GM12878 (cell line): ENCODE measurements around the gene GJD2. TPM values are rescaled to one million over a fixed set of nuclear protein-coding genes. Genes with fewer than 3 reads are reported as not detected.

Experiments used
- ATAC-seq: fragments of 200-7000 bp; cut with Tn5 transposase; 3 replicates; pipeline ENCODE4 v1.9.1; 2020; ENCODE audit warnings: mild to moderate bottlenecking, moderate library complexity
- BruUV-seq: library from RNA; stranded (reverse); fragments of 400-500 nt; replicated peaks from 2 replicates; lab custom pipeline; 2021; lab: Mats Ljungman, UMichigan
- CTCF ChIA-PET: fragments of 300-600 bp; sonication (Branson Sonifier 250); formaldehyde crosslinking; extraction: SDS; loops from one replicate; lab custom pipeline; 2021; ENCODE audit warnings: inconsistent platforms; lab: Yijun Ruan, JAX
- POLR2A ChIA-PET: fragments of 350-600 bp; formaldehyde crosslinking; extraction: SDS; loops from one replicate; lab custom pipeline; 2021; ENCODE audit warnings: inconsistent platforms; lab: Charles Lee
- RAD21 ChIA-PET: fragments of 300-600 bp; sonication (Branson Sonifier 250); formaldehyde crosslinking; loops from one replicate; lab custom pipeline; 2023; ENCODE audit warnings: antibody characterized with exemption; ENCODE audit not compliant: unreplicated experiment; lab: Charles Lee
- SMC1A ChIA-PET: fragments of 300-600 bp; sonication (Branson Sonifier 250); formaldehyde crosslinking; loops from one replicate; lab custom pipeline; 2023; ENCODE audit not compliant: unreplicated experiment, uncharacterized antibody; lab: Charles Lee
- DNase-seq: peaks from one replicate; pipeline ENCODE4 v3.0.0-alpha.2; 2011; ENCODE audit warnings: low read depth, low spot score
- FAIRE-seq: peaks from 3 replicates; lab custom pipeline; 2011; peaks lifted over from hg19 to GRCh38; lab: Jason Lieb, UNC
- H2AFZ ChIP-seq: 2 replicates; pipeline ENCODE4 v1.6.0; 2011; ENCODE audit warnings: low read depth, low read length, control low read depth; ENCODE audit not compliant: control insufficient read depth
- H3K27ac ChIP-seq: 2 replicates; pipeline ENCODE4 v1.5.1; 2011; ENCODE audit warnings: control low read depth; ENCODE audit not compliant: control insufficient read depth, insufficient read depth
- H3K27me3 ChIP-seq, 2 experiments: replicated peaks in 1 of 2; 2 replicates each; pipeline versions ENCODE4 v1.6.0 to v1.6.1; 2011; ENCODE audit warnings: low read length in 1 of 2; ENCODE audit not compliant: control insufficient read depth in 2 of 2, insufficient read depth in 2 of 2
- H3K36me3 ChIP-seq, 2 experiments: 2 replicates each; pipeline ENCODE4 v1.5.1; 2011; ENCODE audit warnings: low read length in 1 of 2; ENCODE audit not compliant: control insufficient read depth in 2 of 2, insufficient read depth in 2 of 2
- H3K4me1 ChIP-seq: 2 replicates; pipeline ENCODE4 v1.6.1; 2011; ENCODE audit warnings: mild to moderate bottlenecking, low read length, moderate library complexity, mixed read lengths; ENCODE audit not compliant: control insufficient read depth, insufficient read depth
- H3K4me2 ChIP-seq: 2 replicates; pipeline ENCODE4 v1.6.0; 2011; ENCODE audit warnings: control low read depth; ENCODE audit not compliant: control insufficient read depth, insufficient read depth
- H3K4me3 ChIP-seq: fragments of 200-600 bp; sonication (generic); 2 replicates; pipeline ENCODE4 v1.5.1; 2016
- H3K79me2 ChIP-seq: 2 replicates; pipeline ENCODE4 v1.6.0; 2011; ENCODE audit warnings: low read length; ENCODE audit not compliant: control insufficient read depth, insufficient read depth
- H3K9ac ChIP-seq: 2 replicates; pipeline ENCODE4 v1.8.0; 2011; ENCODE audit warnings: low read length, control low read depth, mixed read lengths; ENCODE audit not compliant: control insufficient read depth, insufficient read depth
- H3K9me3 ChIP-seq: replicated peaks from 3 replicates; pipeline ENCODE4 v1.5.1; 2011; ENCODE audit warnings: mild to moderate bottlenecking, low read length; ENCODE audit not compliant: control insufficient read depth, insufficient read depth
- H4K20me1 ChIP-seq: 2 replicates; pipeline ENCODE4 v1.6.0; 2011; ENCODE audit not compliant: control insufficient read depth, insufficient read depth
- ATF7 ChIP-seq: fragments of 450-650 bp; IDR thresholded peaks from 2 replicates; pipeline ENCODE4 v1.6.1; 2016; ENCODE audit warnings: low read depth, mild to moderate bottlenecking
- BRCA1 ChIP-seq: IDR thresholded peaks from 2 replicates; pipeline ENCODE4 v1.6.1; 2011; ENCODE audit warnings: low read depth, low read length, improper control_type of control experiment
- CEBPB ChIP-seq, 2 experiments: fragments of 150-350 bp in 1 of 2; IDR thresholded peaks; 2 replicates each; pipeline ENCODE4 v1.6.1; 2012 to 2014; ENCODE audit warnings: low read depth in 2 of 2, low read length in 2 of 2, borderline replicate concordance in 1 of 2, inconsistent platforms in 1 of 2
- ETV6 ChIP-seq, 2 experiments: fragments of 450-650 bp in 1 of 2; IDR thresholded peaks in 1 of 2; conservative IDR thresholded peaks in 1 of 2; 2 replicates each; pipeline ENCODE4 v1.6.1; 2014; ENCODE audit warnings: antibody characterized with exemption in 1 of 2, borderline replicate concordance in 1 of 2, low read depth in 1 of 2, mild to moderate bottlenecking in 1 of 2, moderate library complexity in 1 of 2
- FOS ChIP-seq: IDR thresholded peaks from 3 replicates; pipeline ENCODE4 v1.6.1; 2011; ENCODE audit warnings: borderline replicate concordance; ENCODE audit not compliant: insufficient read length; ENCODE audit errors: extremely low read depth
- HDAC2 ChIP-seq: fragments of 200-600 bp; sonication (generic); IDR thresholded peaks from 2 replicates; pipeline ENCODE4 v1.6.1; 2017
- MLLT1 ChIP-seq: fragments of 450-650 bp; IDR thresholded peaks from 2 replicates; pipeline ENCODE4 v1.6.1; 2016; ENCODE audit warnings: mild to moderate bottlenecking
- NR2C2 ChIP-seq: IDR thresholded peaks from 2 replicates; pipeline ENCODE4 v1.6.1; 2011; ENCODE audit warnings: borderline replicate concordance, low read depth; ENCODE audit not compliant: control insufficient read depth, insufficient read length
- PBX3 ChIP-seq: IDR thresholded peaks from 2 replicates; pipeline ENCODE4 v1.6.1; 2011; ENCODE audit warnings: mild to moderate bottlenecking, low read depth, low read length, moderate library complexity; ENCODE audit not compliant: insufficient replicate concordance
- RAD21 ChIP-seq: IDR thresholded peaks from 2 replicates; pipeline ENCODE4 v1.6.1; 2011; ENCODE audit warnings: mild to moderate bottlenecking, low read depth, low read length, moderate library complexity; ENCODE audit not compliant: insufficient read depth
- RAD51 ChIP-seq: fragments of 450-650 bp; IDR thresholded peaks from 2 replicates; pipeline ENCODE4 v1.6.1; 2016; ENCODE audit warnings: moderate library complexity, mild to moderate bottlenecking, inconsistent platforms
- SMAD1 ChIP-seq: fragments of 450-650 bp; IDR thresholded peaks from 2 replicates; pipeline ENCODE4 v1.6.1; 2018; ENCODE audit warnings: mild to moderate bottlenecking, low read depth; ENCODE audit not compliant: partially characterized antibody
- TBL1XR1 ChIP-seq: IDR thresholded peaks from 2 replicates; pipeline ENCODE4 v1.6.1; 2012; ENCODE audit warnings: low read depth, low read length, improper control_type of control experiment
- ZNF384 ChIP-seq: IDR thresholded peaks from 2 replicates; pipeline ENCODE4 v1.6.1; 2012; ENCODE audit warnings: low read depth, mild to moderate bottlenecking, low read length, improper control_type of control experiment, borderline replicate concordance
- ZZZ3 ChIP-seq: IDR thresholded peaks from 2 replicates; pipeline ENCODE4 v1.6.1; 2011; ENCODE audit warnings: low read depth; ENCODE audit not compliant: control insufficient read depth, insufficient read length
- WGBS: methylation state at CpG from one replicate; pipeline ENCODE4 v1.1.6; 2016; ENCODE audit warnings: low lambda C conversion rate; ENCODE audit not compliant: insufficient replicate concordance, insufficient coverage; ENCODE audit errors: missing lambda C conversion rate; 5-methylcytosine and 5-hydroxymethylcytosine counted together
- in situ Hi-C: fragments of 300-500 bp; cut with MboI; formaldehyde crosslinking; loops from 9 replicates; pipeline ENCODE4 v1.14.3; 2018; ENCODE audit warnings: mixed read lengths
- intact Hi-C: fragments of 100-400 bp; cut with micrococcal nuclease; formaldehyde crosslinking; loops from one replicate; pipeline ENCODE4 v1.14.2; 2022; ENCODE audit not compliant: unreplicated experiment
- polyA plus RNA-seq, 11 experiments: library from polyadenylated mRNA; depleted of rRNA in 4 of 11; unstranded in 6 of 11; stranded (reverse) in 5 of 11; fragments of >200 nt; fragmentation: Nextera tagmentation in 4 of 11; fragmentation: Illumina TruSeq in 1 of 11; extraction: Ambion mirVana in 4 of 11; extraction: Trizol in 1 of 11; gene quantifications; 1 replicate in 1 of 11; 2 replicates in 10 of 11; pipeline versions ENCODE4 v1.2.1 to v1.2.3, GENCODE V29; 2011 to 2016; ENCODE audit warnings: inconsistent platforms in 2 of 11, missing spikeins in 2 of 11, low read depth in 1 of 11
- total RNA-seq, 4 experiments: library from RNA; depleted of rRNA in 3 of 4; stranded (reverse); fragments of >200 nt in 3 of 4; fragmentation: Illumina TruSeq in 1 of 4; extraction: Trizol in 1 of 4; gene quantifications; 2 replicates each; pipeline versions ENCODE4 v1.2.1 to v1.2.3, GENCODE V29; 2013 to 2021

Gene GJD2
- total and polyA plus RNA-seq, 10 of the 15 experiments (the other 5 are each of a cell fraction or from before 2014, with no cell fraction given): not detected

- RAD21 ChIA-PET: no interaction called here
- 26% methylated on average over 7 of the region's 7 CpGs for WGBS
- Histone ChIP-seq H3K27me3 (peaks cover 4% of the 10 kb centered on the region in 2 experiments; a peak in 3 of 4 replicates), H3K27ac (no peak overlapping the region), H3K4me1 (no peaks in the 10 kb centered on the region), H3K79me2 (no peaks in the 10 kb centered on the region), H3K4me3 (no peak overlapping the region), H3K4me2 (no peak overlapping the region), H3K36me3 (no peaks in the 10 kb centered on the region), H2AFZ (no peak overlapping the region), H4K20me1 (no peaks in the 10 kb centered on the region; the same call in 1 of the 2 replicates), H3K9me3 (no peaks in the 10 kb centered on the region), H3K9ac (no peak overlapping the region)
- DNase-seq: no peak
- POLR2A ChIA-PET: no interaction called here
- no peak for FAIRE-seq
- TF ChIP-seq HDAC2: no peak
- no peak for TF ChIP-seq RAD21
- SMC1A ChIA-PET: no interaction called here
- in situ Hi-C loops: no loop called here
- intact Hi-C loops: no loop called here
- CTCF ChIA-PET: no interaction called here
- ATAC-seq: no peak
- BruUV-seq: no TSS peak
Measured at GRCh38 chr15:34789326-34789725, 34.5 kb upstream of the GJD2 start.

- SMC1A ChIA-PET: no interaction called here
- 14% methylated on average over 2 of the region's 2 CpGs for WGBS
- Histone ChIP-seq H3K4me1 (no peaks in the 10 kb centered on the region), H3K4me3 (no peak overlapping the region), H3K27me3 (peaks cover 0 to 2% of the 10 kb centered on the region in 2 experiments; a peak in 2 of 4 replicates), H3K27ac (no peak overlapping the region), H3K36me3 (no peaks in the 10 kb centered on the region), H3K4me2 (no peak overlapping the region), H3K79me2 (no peaks in the 10 kb centered on the region), H2AFZ (no peak overlapping the region), H4K20me1 (no peaks in the 10 kb centered on the region), H3K9ac (no peak overlapping the region), H3K9me3 (no peaks in the 10 kb centered on the region)
- no peak for FAIRE-seq
- ATAC-seq: no peak
- in situ Hi-C loops: no loop called here
- intact Hi-C loops: no loop called here
- CTCF ChIA-PET: interaction anchor here (0.6 kb wide), 1 partner anchor 40 kb away, joined by 4 read pairs; no protein-coding TSS in a partner anchor
- RAD21 ChIA-PET: no interaction called here
- no peak for DNase-seq
- POLR2A ChIA-PET: no interaction called here
- no TSS peak for BruUV-seq
- TF ChIP-seq FOS: no peak
- TF ChIP-seq MLLT1: no peak
- no peak for TF ChIP-seq RAD51
- no peak for TF ChIP-seq ETV6 (conservative IDR thresholded peaks at IDR 0.05 in 1 of 2, IDR thresholded peaks at IDR 0.05 in 1 of 2; ENCODE audit: borderline replicate concordance in 1 of 2, low read depth in 1 of 2)
- no peak for TF ChIP-seq SMAD1
- TF ChIP-seq BRCA1: no peak
- TF ChIP-seq ATF7: no peak
- no peak for TF ChIP-seq CEBPB (IDR thresholded peaks at IDR 0.05; ENCODE audit: borderline replicate concordance in 1 of 2, low read depth in 2 of 2, low read length in 2 of 2)
- no peak for TF ChIP-seq NR2C2
- no peak for TF ChIP-seq TBL1XR1
- TF ChIP-seq ZNF384: no peak
- no peak for TF ChIP-seq ZZZ3
- no peak for TF ChIP-seq PBX3
Measured at GRCh38 chr15:34786206-34786605, 31.4 kb upstream of the GJD2 start.
